Upper lobe of left lung (tissue), 4 donors: ENCODE data around the gene NUP214.

Experiments used
- POLR2A ChIP-seq, 4 donors: fragments of 450-650 bp; IDR thresholded peaks; one replicate each; pipeline ENCODE4 v1.5.1; 2016 to 2017; ENCODE audit warnings: antibody characterized with exemption in 4 of 4, mild to moderate bottlenecking in 2 of 4
- POLR2AphosphoS5 ChIP-seq, 2 donors: sonication (generic); formaldehyde crosslinking; IDR thresholded peaks; one replicate each; pipeline ENCODE4 v1.5.1; 2017; ENCODE audit warnings: antibody characterized with exemption in 2 of 2
- TF ChIP-seq, protein P1 (sequence below), 6 experiments: fragments of 450-650 bp in 4 of 6; fragments of 200-600 bp in 2 of 6; sonication (generic) in 2 of 6; IDR thresholded peaks; one replicate each; pipeline ENCODE4 v1.5.1; 2016 to 2019; ENCODE audit warnings: antibody characterized with exemption in 6 of 6

- TF ChIP-seq POLR2AphosphoS5 (IDR thresholded peaks at IDR 0.05): no peak
- peak in 1 of 4 donors; percentile 13 for TF ChIP-seq POLR2A (IDR thresholded peaks at IDR 0.05)
- TF ChIP-seq, protein P1, sequence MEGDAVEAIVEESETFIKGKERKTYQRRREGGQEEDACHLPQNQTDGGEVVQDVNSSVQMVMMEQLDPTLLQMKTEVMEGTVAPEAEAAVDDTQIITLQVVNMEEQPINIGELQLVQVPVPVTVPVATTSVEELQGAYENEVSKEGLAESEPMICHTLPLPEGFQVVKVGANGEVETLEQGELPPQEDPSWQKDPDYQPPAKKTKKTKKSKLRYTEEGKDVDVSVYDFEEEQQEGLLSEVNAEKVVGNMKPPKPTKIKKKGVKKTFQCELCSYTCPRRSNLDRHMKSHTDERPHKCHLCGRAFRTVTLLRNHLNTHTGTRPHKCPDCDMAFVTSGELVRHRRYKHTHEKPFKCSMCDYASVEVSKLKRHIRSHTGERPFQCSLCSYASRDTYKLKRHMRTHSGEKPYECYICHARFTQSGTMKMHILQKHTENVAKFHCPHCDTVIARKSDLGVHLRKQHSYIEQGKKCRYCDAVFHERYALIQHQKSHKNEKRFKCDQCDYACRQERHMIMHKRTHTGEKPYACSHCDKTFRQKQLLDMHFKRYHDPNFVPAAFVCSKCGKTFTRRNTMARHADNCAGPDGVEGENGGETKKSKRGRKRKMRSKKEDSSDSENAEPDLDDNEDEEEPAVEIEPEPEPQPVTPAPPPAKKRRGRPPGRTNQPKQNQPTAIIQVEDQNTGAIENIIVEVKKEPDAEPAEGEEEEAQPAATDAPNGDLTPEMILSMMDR (IDR thresholded peaks at IDR 0.05): peak in 1 of 6 experiments; percentile 37
Measured at GRCh38 chr9:131096269-131097125, 28.9 kb upstream of the NUP214 start, which contains the start of gene AIF1L.
